ENCODE data around the gene CDYL2.

Gene CDYL2

GRCh38 chr16:80627108-80627507 is 177.3 kb downstream of the CDYL2 start:
- no peak for DNase-seq (ENCODE audit: low read depth in 2 of 2, low spot score in 1 of 2)

GRCh38 chr16:80623376-80623775 is 181.0 kb downstream of the CDYL2 start:
- no peak for DNase-seq (ENCODE audit: low read depth in 2 of 2, low spot score in 1 of 2)

DNA sequence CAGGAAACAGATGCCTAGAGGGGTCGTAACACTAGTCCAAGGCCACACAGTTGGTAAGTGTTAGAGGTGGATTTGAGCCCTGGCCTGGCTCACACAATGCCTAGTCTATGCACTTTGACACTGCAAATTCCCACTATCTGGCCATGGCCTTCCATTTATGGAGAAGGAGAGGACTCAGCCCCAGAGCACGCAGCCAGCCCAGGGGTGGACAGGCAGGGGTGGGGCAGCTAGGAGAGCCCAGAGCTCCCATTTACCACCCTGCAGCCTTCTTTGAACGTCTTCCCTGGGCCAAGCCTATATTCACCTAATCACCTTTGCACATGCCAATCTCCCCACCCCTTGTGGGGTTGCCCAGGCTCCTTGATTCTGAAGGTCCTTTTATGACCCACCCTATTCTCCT is 182.4 kb downstream of the CDYL2 start:
- DNase-seq (ENCODE audit: low read depth in 2 of 2, low spot score in 1 of 2) = no peak

DNA sequence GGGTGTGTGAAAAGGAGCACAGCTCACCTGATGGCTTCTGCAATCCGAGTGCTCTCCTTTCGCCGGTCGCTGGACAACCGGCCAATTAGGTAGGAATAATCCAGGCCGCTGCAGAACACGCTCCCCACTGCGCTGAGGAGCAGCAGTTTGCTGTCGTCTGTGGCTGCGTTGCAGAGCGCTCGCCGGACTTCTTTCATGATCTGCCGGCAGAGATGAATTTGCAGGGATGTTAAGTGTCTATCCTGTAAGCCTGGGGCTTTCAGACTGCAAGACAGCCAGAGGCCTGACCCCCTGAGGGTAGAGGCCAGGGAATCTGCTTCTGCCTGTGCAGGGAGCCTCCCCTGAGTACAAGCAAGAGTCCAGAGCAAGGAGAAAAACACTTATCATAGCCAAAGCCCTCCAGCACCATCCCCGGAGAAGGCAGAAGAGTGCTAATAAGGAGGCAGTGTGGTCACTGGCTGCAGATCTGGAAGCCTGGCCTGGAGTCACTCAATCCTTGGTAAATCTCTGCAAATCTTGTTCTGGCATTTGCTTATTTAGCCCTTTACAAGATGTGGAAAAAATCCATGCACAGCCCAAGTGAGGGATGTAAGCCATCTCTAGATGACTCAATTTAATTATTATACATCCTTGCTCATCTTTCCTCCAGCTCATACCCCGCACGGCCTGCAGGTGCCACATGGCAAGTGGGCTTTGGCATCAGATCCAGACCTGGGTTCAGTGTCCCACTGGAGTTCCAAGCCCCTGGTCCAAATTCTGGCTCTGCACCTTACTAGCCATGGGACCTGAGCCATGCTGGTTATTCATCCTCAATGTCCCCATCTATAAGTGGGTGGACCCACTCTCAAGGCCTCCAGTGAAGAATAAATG is 183.4 kb downstream of the CDYL2 start:
- no peak for DNase-seq (ENCODE audit: low read depth in 2 of 2, low spot score in 1 of 2)

GRCh38 chr16:80619824-80620223 is 184.6 kb downstream of the CDYL2 start:
- no peak for DNase-seq (ENCODE audit: low read depth in 2 of 2, low spot score in 1 of 2)

DNA sequence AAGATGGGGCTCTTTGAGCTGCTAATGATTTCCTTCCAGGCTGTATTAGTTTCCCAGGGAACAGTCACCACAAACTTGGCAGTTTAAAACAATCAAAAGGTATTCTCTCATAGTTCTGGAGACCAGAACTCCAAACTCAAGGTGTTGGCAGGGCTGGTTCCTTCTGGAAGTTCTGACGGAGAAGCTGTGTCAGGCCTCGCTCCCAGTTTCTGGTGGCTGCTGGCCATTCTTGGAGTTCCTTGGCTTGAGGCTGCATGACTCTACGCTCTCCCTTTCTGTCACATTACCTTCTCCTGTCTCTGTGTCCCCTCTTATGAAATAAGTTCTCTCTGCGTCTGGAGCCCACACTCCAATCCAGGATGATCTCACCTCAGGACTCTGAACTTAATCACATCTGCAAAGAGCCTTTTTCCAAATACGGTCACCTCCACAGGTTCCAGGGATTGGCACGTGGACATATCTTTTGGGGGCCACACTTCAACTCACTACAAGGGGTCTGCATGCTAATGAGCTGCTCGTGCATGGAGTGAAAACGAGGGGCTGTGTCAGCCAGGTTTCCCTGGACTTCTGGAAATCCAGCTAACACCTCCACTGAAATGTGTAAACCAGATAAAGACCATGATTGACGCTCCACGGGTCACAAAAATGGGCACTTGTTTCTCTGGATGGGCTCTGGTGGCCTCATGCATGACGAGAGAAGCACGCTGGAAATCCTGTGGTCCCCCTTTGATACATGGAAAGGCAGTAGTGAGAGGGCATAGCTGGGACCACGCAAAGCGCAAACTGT is 185.3 kb downstream of the CDYL2 start:
- DNase-seq (ENCODE audit: low read depth in 2 of 2, low spot score in 1 of 2) = no peak

- DNase-seq (ENCODE audit: low read depth in 2 of 2, low spot score in 1 of 2) = no peak
Observed at GRCh38 chr16:80616362-80616761, 188.0 kb downstream of the CDYL2 start.

- no peak for DNase-seq (ENCODE audit: low read depth in 2 of 2, low spot score in 1 of 2)
Observed at GRCh38 chr16:80615735-80616134, 188.7 kb downstream of the CDYL2 start.

DNA sequence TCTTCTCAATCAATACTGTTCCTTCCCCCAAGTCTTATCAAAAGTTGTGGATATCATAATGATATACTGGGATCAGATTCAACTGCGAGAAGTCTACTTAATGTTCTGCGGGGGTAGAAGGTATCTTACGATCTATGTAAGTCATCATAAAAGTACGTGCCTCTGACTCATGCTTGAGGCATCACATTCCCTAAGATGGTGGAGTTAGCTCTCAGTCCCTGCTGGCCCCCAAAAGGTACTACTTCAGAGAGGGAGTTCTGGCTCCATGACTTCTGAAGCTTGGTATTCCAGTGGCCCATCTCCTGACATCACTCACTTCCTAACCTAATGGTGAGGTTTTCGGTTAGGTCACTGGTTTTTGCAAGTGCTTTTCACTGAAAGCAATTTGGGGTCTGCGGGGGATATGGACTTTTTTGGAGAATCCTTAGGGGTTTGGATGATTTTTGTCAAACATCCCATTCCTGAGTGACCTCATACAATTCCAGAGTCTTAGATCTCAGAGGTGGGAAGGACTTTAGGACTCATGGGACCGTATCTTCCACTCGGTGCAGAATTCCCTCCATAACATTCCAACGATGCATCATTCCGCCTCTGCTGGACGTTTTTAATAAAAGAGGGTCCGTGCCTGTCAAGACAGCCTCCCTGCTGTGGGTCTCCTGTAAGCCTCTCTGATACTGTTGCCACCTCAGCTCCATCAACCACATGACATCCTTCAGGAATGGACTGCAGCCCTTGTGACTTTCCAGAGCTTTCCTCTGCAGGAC is 189.3 kb downstream of the CDYL2 start:
- DNase-seq (ENCODE audit: low read depth in 2 of 2, low spot score in 1 of 2) = no peak

DNA sequence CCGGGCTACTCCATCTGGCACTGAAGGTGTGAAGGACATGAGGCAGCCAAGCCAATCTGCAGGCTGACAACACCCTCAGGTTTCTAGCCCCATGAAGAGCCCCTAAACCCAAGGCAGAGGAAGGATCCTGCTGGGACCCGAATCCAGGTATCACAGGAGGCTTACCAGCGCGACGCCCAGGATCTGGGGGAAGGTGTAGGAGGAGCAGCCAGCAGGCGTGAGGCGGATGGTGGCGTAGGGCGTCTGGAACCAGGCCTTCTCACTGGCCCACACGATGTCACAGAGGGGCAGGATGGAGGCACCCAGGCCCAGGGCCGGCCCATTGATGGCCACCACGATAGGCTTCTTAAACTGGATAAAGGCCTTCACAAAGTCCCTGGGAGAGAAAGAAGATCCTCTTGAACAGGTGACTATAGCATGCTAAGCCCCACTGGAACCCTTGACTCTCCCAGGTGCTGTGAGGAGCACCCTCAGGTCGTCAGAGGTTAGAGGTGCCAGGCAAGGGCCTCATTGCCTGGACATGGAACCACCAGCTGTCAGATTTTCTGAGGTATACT is 191.9 kb downstream of the CDYL2 start:
- DNase-seq (ENCODE audit: low read depth in 2 of 2, low spot score in 1 of 2) = no peak

- no peak for DNase-seq (ENCODE audit: low read depth in 2 of 2, low spot score in 1 of 2)
Observed at GRCh38 chr16:80611930-80612327, 192.5 kb downstream of the CDYL2 start.

DNA sequence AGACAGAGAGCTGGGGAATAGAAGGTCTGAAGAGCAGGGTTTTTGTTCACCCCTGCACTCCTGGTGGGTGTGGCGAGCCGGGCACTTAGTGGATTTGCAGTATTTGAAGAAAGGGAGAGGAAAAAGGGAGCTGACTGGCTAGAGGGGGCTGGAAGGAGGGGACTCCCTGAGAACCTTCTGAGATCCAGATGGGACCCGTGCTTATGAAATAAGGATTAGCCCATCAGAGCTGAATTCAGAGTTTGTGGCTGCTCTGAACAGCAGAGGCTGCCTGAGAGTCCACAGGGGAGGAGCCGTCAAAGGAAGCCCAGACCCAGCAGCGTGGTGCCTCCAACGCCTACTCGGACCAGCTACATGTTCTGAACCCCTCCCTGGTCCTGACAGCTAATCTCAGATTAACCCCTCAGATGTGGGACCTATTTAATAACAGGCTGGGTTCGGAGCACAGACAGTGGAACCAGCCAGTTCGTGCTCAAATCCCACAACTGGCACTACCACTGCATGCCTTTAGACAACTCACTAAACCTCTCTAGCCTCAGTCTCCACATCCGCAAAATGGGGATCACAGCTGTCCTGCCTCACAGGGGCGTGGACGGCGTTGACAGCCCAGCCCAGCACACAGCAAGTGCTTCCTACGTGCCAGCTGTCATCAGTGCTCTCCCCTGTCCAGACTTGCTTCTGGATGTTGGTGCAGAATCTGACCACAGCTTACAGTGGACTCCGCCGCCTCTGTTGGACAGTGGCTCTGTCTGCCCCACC is 193.0 kb downstream of the CDYL2 start:
- DNase-seq (ENCODE audit: low read depth in 2 of 2, low spot score in 1 of 2) = no peak

DNA sequence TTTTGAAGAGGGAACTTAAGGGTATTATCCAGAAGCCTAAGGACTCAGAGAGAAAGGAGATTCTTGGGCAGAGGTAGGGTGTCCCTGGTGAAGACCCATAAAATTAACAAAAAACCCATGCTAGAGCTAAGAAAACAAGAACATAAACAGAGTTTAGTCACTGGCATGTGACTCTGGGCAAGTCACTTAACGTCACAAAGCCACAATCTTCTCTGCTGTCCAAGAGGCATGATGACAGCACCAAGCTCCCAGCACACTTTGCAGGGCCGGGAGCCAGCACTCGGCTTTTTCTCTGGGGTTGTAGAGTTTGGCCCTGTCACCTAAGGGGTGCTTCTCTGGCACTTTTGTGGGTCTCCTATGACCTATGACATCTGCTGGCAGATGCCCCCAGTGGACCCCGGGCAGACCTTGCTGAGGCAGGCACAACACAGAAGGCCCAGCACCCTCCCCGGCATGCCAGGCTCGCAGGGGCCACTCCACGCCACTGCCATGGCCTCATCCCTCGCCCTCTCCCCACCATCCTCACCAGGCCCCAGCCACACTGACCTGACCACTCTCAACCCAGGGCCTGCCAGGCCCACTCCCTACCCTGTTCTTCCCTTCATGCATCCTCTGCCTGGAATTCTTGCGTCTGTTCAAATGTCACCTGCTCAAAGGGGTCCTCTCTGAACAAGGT is 193.8 kb downstream of the CDYL2 start:
- DNase-seq (ENCODE audit: low read depth in 2 of 2, low spot score in 1 of 2) = no peak

GRCh38 chr16:80608946-80609345 is 195.5 kb downstream of the CDYL2 start:
- DNase-seq (ENCODE audit: low read depth in 2 of 2, low spot score in 1 of 2) = no peak

DNA sequence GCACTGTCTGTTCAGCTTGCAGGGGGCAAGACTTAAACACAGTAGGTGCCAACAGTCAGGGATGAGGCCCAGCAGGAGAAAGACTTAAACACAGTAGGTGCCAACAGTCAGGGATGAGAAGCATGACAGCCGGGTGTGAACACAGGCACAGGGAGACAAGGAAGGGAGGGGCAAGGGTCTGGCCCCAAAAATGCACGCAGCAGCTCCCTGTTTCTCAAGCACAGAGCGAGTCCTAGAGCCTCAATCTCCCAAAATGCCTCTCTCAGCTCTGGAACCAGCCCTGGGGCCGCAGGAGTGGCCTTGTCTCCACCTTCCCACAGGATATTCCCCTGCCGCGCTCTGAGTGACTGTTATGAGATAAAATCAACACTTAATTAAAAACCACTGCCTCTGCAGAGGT is 197.2 kb downstream of the CDYL2 start:
- DNase-seq (ENCODE audit: low read depth in 2 of 2, low spot score in 1 of 2) = no peak

GRCh38 chr16:80606221-80606766 is 198.1 kb downstream of the CDYL2 start:
- no peak for DNase-seq (ENCODE audit: low read depth in 2 of 2, low spot score in 1 of 2)

GRCh38 chr16:80604600-80605355 is 199.6 kb downstream of the CDYL2 start:
- no peak for DNase-seq (ENCODE audit: low read depth in 2 of 2, low spot score in 1 of 2)

- DNase-seq (ENCODE audit: low read depth in 2 of 2, low spot score in 1 of 2) = no peak
Observed at GRCh38 chr16:80602894-80603293, 201.5 kb downstream of the CDYL2 start.

- no peak for DNase-seq (ENCODE audit: low read depth in 2 of 2, low spot score in 1 of 2)
Observed at GRCh38 chr16:80601182-80601581, 203.2 kb downstream of the CDYL2 start.

Data from stimulated activated CD8-positive, alpha-beta memory T cell treated with anti-CD3 and anti-CD28 coated beads, Interleukin-4, amount 100 ng/mL, for 1 hour (primary cell).